Loucy (cell line): ENCODE data around the gene SAP30BP.

ENCODE experiments used
- EZH2phosphoT487 ChIP-seq: fragments of 200-600 bp; IDR thresholded peaks from 2 replicates; pipeline ENCODE4 v1.6.1; 2018; ENCODE audit warnings: antibody characterized with exemption, mild to moderate bottlenecking, moderate library complexity, borderline replicate concordance
- TF ChIP-seq, protein P1 (sequence below): fragments of 200-600 bp; sonication (generic); conservative IDR thresholded peaks from 2 replicates; pipeline ENCODE4 v1.5.1; 2014; ENCODE audit warnings: mild to moderate bottlenecking, antibody characterized with exemption, low read length

DNA sequence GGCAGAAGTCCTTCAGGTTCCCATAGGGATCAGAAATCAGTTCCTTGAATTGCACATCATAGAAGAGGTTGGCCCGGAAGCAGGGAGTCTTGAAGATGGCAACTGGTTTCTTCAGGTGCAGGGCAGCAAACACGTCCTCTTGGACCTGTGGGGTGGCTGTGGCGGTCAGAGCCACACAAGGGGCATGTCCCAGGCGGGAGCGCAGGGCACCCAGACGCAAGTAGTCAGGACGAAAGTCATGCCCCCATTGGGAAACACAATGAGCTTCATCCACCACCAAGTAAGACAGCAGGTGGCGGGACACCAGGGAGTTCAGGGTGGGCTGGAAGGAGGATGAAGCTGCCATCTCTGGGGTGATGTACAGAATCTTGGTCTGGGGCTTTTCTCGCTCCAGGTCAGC, 4.6 kb upstream of the SAP30BP start:
- TF ChIP-seq, protein P1, sequence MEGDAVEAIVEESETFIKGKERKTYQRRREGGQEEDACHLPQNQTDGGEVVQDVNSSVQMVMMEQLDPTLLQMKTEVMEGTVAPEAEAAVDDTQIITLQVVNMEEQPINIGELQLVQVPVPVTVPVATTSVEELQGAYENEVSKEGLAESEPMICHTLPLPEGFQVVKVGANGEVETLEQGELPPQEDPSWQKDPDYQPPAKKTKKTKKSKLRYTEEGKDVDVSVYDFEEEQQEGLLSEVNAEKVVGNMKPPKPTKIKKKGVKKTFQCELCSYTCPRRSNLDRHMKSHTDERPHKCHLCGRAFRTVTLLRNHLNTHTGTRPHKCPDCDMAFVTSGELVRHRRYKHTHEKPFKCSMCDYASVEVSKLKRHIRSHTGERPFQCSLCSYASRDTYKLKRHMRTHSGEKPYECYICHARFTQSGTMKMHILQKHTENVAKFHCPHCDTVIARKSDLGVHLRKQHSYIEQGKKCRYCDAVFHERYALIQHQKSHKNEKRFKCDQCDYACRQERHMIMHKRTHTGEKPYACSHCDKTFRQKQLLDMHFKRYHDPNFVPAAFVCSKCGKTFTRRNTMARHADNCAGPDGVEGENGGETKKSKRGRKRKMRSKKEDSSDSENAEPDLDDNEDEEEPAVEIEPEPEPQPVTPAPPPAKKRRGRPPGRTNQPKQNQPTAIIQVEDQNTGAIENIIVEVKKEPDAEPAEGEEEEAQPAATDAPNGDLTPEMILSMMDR = no peak
- TF ChIP-seq EZH2phosphoT487 = no peak
